Left lung (tissue), 10 donors: ENCODE data around the gene NAA40. TPM values are rescaled to one million over a fixed set of nuclear protein-coding genes. Genes with fewer than 3 reads are reported as not detected.

ENCODE experiments used
- ATAC-seq: fragments of 200-7000 bp; cut with Tn5 transposase; one replicate; pipeline ENCODE4 v1.9.1; 2020; ENCODE audit warnings: moderate library complexity
- DNase-seq, 4 donors: peaks; one replicate each; pipeline ENCODE4 v3.0.0-alpha.2; 2013 to 2020
- H3K27ac ChIP-seq, 2 donors: fragments of 200-600 bp; sonication (generic) in 1 of 2; one replicate each; pipeline versions ENCODE4 v1.5.0 to v1.8.0; 2020 to 2021
- H3K27me3 ChIP-seq, 2 donors: fragments of 200-600 bp; sonication (generic) in 1 of 2; one replicate each; pipeline versions ENCODE4 v1.5.0 to v1.8.0; 2020 to 2021
- H3K36me3 ChIP-seq, 2 donors: fragments of 200-600 bp; sonication (generic) in 1 of 2; one replicate each; pipeline versions ENCODE4 v1.5.0 to v1.8.0; 2020 to 2021
- H3K4me1 ChIP-seq, 2 donors: fragments of 200-600 bp; one replicate each; pipeline ENCODE4 v1.8.0; 2021
- H3K4me3 ChIP-seq, 2 donors: fragments of 200-600 bp; sonication (generic) in 1 of 2; one replicate each; pipeline versions ENCODE4 v1.5.0 to v1.8.0; 2020 to 2021; ENCODE audit warnings: mild to moderate bottlenecking in 1 of 2
- H3K9me3 ChIP-seq, 2 donors: fragments of 200-600 bp; sonication (generic) in 1 of 2; one replicate each; pipeline versions ENCODE4 v1.5.0 to v1.8.0; 2020 to 2021
- CTCF ChIP-seq, 2 donors: fragments of 200-600 bp; sonication (generic) in 1 of 2; IDR thresholded peaks; one replicate each; pipeline versions ENCODE4 v1.5.0 to v1.8.0; 2021; ENCODE audit warnings: antibody characterized with exemption in 2 of 2
- intact Hi-C, 2 donors: fragments of 100-400 bp; cut with DNase I; formaldehyde crosslinking; loops; one replicate each; pipeline versions ENCODE4 v1.11.2 to v1.14.2; 2022
- polyA plus RNA-seq, 6 donors: library from polyadenylated mRNA; unstranded; fragments of 120-200 nt; gene quantifications; one replicate each; pipeline ENCODE4 v1.2.1, GENCODE V29; 2013; ENCODE audit not compliant: insufficient read length in 6 of 6
- total RNA-seq, 2 donors: library from RNA; stranded (reverse); fragmentation: NEBNext Ultra II Directional; extraction: Animal tissue kit (Norgen Biotek cat#: 25700); gene quantifications; one replicate each; pipeline ENCODE4 v1.2.1, GENCODE V29; 2021
- donor health status: DM: no; HTN: yes; CAD: no.
- donor health status: DM: no; HTN: no; CAD: no.

NAA40 gene
- total and polyA plus RNA-seq, 8 donors: 15.9 to 34.8 (median 28.4) TPM

- TF ChIP-seq CTCF (IDR thresholded peaks at IDR 0.05): no peak
- DNase-seq (no peak), ATAC-seq (no peak)
- peaks cover 14 to 33% of the 10 kb centered on the region in 2 donors for H3K4me1 ChIP-seq
- H3K27me3 ChIP-seq: no peaks in the 10 kb centered on the region
- intact Hi-C loops: loop anchor here (5.0 to 10.0 kb wide), 3 partner anchors 106 to 178 kb away; partner anchors contain the start of genes MARK2 (in 2 of the 2) and ZFTA (in 1 of the 2)
- H3K4me3 ChIP-seq: no peak overlapping the region
- H3K36me3 ChIP-seq: peaks cover 0 to 9% of the 10 kb centered on the region in 2 donors
- H3K9me3 ChIP-seq: no peaks in the 10 kb centered on the region
- no peak overlapping the region for H3K27ac ChIP-seq
Measured at GRCh38 chr11:63942803-63943202, 4.0 kb downstream of the NAA40 start.

DNA sequence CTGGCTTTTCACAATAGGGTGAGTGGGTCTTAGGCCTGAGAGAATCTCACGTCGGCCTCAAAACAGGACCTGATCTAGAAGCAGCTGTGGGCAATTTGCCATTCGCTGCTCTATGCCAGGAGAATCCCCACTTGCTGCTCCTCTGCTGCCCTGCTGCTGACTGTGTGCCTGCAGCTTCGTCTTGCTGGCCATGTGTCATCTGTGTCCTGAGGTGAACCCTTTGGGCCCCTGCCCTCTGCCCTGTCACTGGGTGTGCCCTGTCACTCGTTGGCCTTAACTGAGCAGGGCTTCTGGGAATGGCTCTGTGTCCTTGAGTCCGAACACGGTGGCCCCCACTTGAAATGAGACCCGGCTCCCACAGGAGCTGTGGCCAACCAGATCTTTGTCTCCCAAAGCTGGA lies 6.2 kb downstream of the NAA40 start:
- peaks cover 10 to 18% of the 10 kb centered on the region in 2 donors for H3K4me1 ChIP-seq
- intact Hi-C loops: loop anchor here (5.0 to 10.0 kb wide), 3 partner anchors 108 to 180 kb away; partner anchors contain the start of genes MARK2 (in 2 of the 2) and ZFTA (in 1 of the 2)
- H3K9me3 ChIP-seq: no peaks in the 10 kb centered on the region
- peaks cover 0 to 24% of the 10 kb centered on the region in 2 donors for H3K36me3 ChIP-seq
- DNase-seq (no peak), ATAC-seq (no peak)
- H3K27me3 ChIP-seq: no peaks in the 10 kb centered on the region
- no peak for TF ChIP-seq CTCF (IDR thresholded peaks at IDR 0.05)
- no peak overlapping the region for H3K4me3 ChIP-seq
- no peak overlapping the region for H3K27ac ChIP-seq

DNA sequence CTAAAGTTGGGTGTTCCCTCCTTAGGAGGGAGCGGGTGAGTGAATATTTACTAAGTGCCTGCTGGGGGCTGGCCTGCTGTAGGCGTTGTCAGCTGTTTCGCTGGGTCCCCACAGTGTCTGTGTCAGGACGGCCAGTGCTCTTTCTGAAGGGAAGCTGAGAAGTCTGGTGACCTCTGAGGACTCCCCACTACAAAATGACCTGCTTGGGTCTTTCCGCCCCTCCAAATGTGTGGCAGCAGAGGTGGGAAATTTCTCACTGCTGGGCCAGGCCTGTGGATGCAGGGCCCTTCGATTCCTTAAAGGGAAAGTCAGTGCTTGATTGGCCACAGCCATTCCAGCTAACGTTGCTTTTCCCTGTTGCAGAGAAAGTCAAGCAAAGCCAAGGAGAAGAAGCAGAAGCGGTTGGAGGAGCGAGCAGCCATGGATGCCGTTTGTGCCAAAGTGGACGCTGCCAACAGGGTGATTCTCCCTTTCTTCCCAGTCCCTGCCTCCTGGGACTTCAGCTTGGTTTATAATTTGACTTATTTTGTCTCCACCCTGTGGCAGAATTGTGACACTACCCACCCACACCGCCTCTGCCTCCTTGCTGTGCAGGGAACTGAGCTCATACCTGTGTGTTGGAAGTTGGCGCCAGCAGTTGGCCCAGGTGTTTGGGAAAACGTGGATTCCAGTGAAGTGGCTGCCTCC lies 6.8 kb downstream of the NAA40 start:
- peak; percentile 64 to 87 for TF ChIP-seq CTCF (IDR thresholded peaks at IDR 0.05)
- no peaks in the 10 kb centered on the region for H3K27me3 ChIP-seq
- no peaks in the 10 kb centered on the region for H3K9me3 ChIP-seq
- no peak overlapping the region for H3K4me3 ChIP-seq
- intact Hi-C loops: loop anchor here (10.0 kb wide), 2 partner anchors 111 to 181 kb away; partner anchors contain the start of genes MARK2 (in 1 of the 2) and ZFTA (in 1 of the 2)
- DNase-seq (peak in 3 of 4 donors; percentile 50 to 85 (median 70)), ATAC-seq (peak; percentile 98)
- H3K27ac ChIP-seq: no peak overlapping the region
- H3K4me1 ChIP-seq: peaks cover 9 to 12% of the 10 kb centered on the region in 2 donors
- H3K36me3 ChIP-seq: peaks cover 0 to 24% of the 10 kb centered on the region in 2 donors

DNA sequence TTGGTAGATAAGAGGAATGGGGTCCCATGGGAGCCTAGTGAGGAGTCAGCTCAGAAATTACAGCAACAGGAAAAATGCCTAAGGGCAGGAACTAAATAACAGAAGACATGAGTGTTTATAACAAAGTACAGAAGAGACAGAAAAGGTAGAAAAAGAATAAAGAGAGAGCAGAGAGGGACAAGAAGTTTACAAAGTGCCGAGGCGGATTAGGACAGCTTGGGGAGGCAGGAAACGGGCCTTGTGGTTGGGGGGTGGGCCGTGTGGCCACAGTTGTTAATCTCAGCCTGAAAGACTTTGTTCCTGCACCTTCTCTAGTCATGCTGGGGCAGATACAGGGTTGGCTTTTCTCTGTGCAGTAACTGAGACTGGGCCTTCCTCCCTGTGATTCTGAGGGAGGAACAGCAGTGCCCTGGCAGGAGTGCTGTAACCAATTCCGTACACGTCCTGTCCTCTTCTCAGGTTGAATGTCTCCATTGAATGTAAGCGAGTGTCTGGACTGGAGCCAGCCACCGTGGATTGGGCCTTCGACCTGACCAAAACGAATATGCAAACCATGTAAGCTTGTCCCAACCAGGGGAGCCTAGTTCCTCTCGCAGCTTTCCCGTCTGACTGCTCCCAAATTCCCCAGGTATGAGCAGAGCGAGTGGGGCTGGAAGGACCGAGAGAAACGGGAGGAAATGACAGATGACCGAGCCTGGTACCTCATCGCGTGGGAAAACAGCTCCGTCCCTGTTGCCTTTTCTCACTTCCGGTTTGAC lies 13.2 kb downstream of the NAA40 start:
- intact Hi-C loops: no loop called here
- Histone ChIP-seq H3K4me3 (no peak overlapping the region), H3K4me1 (peaks cover 0 to 7% of the 10 kb centered on the region in 2 donors), H3K36me3 (peaks cover 0 to 66% of the 10 kb centered on the region in 2 donors), H3K27ac (no peak overlapping the region), H3K27me3 (no peaks in the 10 kb centered on the region), H3K9me3 (no peaks in the 10 kb centered on the region)
- TF ChIP-seq CTCF (IDR thresholded peaks at IDR 0.05): no peak
- DNase-seq (no peak), ATAC-seq (no peak)

DNA sequence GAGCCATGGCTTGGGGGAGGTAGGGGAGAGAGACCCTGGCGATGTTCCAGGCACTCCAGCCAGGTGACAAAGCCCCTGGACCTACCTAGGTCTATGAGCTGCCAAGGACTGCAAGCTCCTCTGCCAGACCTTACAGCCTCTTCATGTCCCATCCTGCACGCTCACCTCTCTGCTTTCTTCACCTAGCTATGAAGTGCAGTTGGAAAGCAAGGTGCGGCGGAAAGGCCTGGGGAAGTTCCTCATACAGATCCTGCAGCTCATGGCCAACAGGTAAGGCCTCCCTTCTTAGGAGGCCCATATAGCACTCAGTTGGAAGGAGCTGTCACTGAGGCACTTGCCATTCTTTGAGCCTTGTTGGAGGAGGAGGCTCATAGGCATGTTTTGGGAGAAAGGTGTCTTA lies 13.8 kb downstream of the NAA40 start:
- Histone ChIP-seq H3K9me3 (no peaks in the 10 kb centered on the region), H3K36me3 (peaks cover 0 to 61% of the 10 kb centered on the region in 2 donors)

More for the DNA sequence above, 13.8 kb downstream of the NAA40 start:
- intact Hi-C loops: no loop called here
- no peak overlapping the region for H3K27ac ChIP-seq
- ATAC-seq (no peak), DNase-seq (no peak)
- H3K4me1 ChIP-seq: peaks cover 0 to 7% of the 10 kb centered on the region in 2 donors
- TF ChIP-seq CTCF (IDR thresholded peaks at IDR 0.05): no peak
- no peak overlapping the region for H3K4me3 ChIP-seq
- no peaks in the 10 kb centered on the region for H3K27me3 ChIP-seq
